Right lung (tissue), 5 donors: ENCODE results near the gene ESYT3. TPM values are rescaled to one million over a fixed set of nuclear protein-coding genes. Genes with fewer than 3 reads are reported as not detected.
"Not testable (repeated sequence)": the region's sequence is repeated elsewhere in the genome, so short reads cannot be mapped to it uniquely, and the experiment has no call there.

Source experiments
- DNase-seq, 2 donors: peaks; one replicate each; pipeline ENCODE4 v3.0.0-alpha.2; 2013
- polyA plus RNA-seq, 5 donors: library from polyadenylated mRNA; unstranded; fragments of 120-200 nt; gene quantifications; one replicate each; pipeline versions ENCODE4 v1.2.1 to v1.2.3, GENCODE V29; 2013; ENCODE audit warnings: inconsistent platforms in 1 of 5, low replicate concordance in 1 of 5; ENCODE audit not compliant: insufficient read length in 5 of 5, insufficient read depth in 1 of 5

The ESYT3 gene
- polyA plus RNA-seq, 5 donors = 23.2 to 39.2 (median 35.4) TPM

DNA sequence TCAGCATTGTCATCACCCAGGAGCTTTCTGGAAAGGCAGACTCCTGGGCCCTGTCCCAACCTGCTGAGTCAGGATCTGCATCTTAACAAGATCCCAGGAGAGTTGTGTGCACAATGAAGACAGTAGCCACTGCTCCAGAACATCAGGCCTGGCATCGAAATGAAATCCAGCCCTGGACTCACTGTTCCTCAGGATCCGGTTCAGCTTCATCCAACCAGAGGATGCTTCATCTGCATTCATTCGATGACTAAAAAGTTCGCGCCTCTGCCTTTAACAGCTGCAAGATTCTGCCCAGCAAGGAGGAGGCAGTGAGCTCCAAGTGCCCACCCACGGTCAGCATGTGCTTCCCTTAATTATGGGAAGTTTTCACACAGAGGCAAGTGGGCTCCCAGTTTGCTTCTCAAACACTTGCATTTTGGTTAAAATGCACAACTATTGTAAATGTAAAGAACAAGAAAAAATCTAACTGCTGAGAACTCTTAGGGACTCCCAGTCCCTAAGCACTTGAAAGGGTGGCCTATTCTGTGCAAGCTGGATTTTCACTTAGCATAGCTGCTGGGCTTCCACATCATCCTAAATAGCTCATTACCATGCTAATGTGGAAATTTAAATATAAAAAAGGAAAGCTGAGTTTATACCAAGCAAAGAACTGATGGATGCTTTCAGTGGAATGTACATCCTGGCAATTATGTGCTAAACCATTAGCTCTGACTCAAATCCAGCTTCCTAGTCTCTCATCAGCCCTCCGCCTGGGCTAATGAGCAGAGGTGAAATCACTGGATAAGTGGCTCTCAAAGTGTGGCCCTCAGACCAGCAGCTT, 25.5 kb upstream of the ESYT3 start:
- DNase-seq = no peak

DNA sequence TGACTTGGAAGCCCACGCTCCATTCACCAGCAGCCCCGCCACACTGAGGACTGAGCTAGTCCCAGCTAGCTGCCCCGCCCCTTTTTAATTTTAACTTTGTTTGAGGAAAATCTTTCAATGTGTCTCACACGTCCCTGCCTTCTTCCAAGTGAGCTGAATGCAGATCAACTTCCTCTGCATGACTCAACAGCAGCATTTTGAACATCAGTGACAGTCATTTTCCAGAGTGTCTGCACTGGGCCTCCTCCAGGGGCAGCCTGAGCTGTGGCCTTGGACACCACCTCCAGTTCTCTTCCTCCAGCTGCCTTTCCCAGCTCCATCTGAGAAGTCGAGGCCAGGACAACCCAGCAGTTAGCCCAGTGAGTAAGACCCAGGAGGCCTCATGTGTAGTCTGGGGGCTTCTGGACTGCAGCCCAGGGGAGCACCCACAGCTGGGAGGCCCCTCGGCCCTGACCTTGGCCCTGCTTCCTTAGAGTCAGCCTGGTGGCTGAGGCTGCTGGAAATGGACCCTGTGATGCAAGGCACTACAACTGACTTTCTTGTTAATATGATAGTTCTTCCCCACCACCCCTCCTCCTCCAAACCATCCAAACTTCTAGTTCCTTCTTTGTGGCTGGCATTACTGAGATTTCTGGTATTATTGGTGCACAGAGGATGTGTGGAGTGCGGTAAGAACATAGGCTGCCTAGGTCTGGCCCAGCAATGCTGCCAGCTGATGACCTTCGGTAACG, 21.4 kb upstream of the ESYT3 start:
- no peak for DNase-seq

DNA sequence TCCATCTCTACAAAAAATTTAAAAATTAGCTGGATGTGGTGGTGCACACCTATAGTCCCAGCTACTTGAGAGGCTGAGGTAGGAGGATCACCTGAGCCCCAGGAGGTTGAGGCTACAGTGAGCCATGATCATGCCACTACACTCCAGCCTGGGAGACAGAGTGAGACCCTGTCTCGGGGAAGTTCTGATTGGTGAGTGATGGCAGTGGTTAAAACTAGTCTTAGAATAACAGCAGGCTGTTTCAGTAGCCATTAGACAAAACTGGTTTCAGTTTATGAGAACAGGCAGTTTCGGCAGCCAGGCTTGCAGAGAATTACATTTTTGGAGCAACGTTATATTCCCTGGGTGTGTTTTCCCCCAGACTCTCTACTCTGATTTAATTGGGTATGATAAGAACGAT, 18.2 kb upstream of the ESYT3 start:
- DNase-seq = not testable (repeated sequence)

DNA sequence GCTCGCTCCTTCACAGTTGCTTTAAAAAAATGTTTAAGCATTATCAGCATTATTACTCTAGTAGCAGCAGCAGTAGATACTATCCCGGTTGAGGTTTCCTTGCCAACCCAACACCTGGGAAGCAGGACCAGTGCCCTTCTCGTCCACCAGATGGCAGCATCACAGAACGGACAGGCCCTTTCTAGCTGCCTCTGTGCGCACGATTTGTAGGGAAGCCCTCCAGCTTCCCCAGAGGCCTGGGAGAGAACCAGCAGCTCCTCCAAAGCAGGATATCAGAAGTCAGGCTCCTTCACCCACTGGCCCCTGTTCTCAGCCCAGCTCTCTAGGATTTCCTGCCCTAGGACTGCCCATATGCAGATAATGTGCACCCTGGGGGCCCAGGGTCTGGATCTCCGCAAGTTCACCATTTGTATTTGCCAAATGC, 16.8 kb upstream of the ESYT3 start:
- DNase-seq = peak; percentile 65 to 72

DNA sequence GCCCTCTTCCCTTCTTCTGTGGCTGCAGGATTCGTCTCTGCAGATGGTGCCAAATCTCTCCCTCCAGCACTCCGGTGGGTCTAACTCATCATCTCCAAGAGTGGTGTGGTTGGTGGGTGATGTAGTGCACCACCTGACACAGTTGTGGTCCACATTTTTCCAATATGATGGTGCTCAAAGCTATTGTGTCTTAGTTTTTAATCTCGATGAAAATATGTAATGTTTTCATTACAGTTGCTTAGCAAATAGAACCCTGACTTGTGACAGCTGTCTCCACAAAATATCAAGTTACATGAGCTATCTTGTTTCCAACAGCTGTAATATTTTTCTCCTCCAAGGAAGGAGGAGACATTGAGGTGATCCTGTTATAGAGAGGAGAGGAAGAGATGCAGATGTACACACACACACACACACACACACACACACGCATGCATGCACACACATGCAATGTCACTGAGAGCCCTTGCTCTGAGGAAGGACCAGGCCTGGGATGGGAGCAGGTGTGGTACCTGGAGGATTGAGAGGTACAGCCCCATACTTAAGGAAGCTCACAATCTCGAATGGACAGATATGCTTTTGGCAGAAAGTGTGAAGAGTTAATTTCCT, 15.7 kb upstream of the ESYT3 start:
- DNase-seq = no peak

DNA sequence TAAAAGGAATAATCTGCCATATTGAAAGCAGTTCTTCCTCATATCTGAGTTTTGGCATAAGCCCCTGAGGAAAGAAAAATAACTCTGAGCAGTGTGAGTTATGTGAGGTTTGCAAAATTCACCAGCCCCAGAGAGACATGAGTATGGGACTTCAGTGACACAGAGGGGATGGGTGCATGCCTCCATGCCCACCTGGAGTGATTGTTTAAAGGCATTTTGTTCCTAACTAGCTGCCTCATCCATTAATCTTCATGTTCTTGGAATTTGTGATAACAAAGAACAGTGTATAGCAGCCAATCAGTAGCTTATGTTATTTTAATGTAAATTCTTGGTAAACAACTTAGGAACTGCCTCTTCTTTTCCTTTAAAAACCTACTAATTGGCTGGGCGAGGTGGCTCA, 11.1 kb upstream of the ESYT3 start:
- no peak for DNase-seq

DNA sequence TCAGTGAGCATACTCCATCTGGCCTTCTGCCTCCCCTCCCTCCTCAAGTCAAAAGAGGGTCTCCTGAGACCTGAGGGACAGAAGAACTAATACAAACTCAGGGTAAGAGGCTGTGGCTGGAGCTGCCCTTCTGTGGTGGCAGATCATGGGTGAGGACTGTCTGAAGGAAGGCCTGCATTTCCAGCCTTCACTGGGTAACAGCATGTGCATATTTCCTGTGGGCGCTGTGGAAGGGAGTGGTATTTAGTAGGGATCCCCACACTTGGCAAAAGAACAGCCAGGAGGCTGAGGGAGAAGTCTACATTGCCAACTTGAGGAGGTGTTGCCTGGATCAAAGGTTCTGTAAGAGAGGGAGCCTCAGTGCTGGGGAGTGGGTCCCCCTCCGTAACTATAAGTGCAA, 10.1 kb upstream of the ESYT3 start:
- no peak for DNase-seq

DNA sequence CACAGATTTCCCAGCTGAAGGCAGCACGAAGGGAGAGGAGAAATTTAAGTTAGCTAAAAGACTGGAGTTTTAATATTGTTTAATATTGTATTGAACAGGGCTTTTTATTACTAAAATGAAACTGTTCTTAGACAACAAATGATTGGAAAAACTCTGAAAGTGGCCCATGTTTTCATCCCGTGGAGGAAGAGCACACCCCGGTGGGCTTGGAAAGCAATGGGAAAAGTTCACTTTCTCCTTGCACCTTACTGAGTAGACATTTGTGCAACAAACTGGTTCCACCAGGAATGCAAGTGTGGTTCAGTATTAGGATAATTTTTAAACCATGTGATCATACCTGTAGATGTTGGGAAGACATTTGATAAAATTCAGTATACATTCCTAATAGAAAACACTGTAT, 8.2 kb upstream of the ESYT3 start:
- no peak for DNase-seq

DNA sequence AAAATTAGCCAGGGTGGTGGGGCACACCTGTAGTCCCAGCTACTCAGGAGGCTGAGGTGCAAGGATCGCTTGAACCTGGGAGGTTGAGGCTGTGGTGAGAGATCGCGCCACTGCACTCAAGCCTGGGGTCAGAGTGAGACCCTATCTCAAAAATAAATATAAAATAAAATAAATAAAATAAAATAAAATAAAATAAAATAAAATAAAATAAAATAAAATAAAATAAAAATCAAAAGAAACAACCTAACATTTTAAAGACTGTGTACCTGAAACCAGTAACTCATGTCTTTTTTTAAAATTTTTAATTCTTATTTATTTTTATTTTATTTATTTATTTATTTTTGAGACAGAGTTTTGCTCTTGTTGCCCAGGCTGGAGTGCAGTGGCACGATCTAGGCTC, 7.7 kb upstream of the ESYT3 start:
- not testable (repeated sequence) for DNase-seq

DNA sequence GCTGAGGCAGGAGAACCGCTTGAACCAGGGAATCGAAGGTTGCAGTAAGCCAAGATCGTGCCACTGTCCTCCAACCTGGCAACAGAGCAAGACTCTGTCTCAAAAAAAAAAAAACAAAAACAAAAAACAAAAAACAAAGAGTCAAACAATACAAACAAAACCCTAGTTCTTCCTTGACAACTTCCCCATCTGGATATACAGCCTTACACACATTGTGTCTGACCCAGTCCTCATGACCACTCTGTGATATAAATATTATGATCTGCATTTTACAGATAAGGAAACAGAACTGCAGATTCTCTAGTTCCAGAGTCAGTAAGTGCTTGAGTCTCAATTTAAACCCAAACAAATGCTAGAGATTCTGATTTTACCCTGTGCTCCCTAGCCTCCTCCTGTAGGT, 4.8 kb upstream of the ESYT3 start:
- no peak for DNase-seq

DNA sequence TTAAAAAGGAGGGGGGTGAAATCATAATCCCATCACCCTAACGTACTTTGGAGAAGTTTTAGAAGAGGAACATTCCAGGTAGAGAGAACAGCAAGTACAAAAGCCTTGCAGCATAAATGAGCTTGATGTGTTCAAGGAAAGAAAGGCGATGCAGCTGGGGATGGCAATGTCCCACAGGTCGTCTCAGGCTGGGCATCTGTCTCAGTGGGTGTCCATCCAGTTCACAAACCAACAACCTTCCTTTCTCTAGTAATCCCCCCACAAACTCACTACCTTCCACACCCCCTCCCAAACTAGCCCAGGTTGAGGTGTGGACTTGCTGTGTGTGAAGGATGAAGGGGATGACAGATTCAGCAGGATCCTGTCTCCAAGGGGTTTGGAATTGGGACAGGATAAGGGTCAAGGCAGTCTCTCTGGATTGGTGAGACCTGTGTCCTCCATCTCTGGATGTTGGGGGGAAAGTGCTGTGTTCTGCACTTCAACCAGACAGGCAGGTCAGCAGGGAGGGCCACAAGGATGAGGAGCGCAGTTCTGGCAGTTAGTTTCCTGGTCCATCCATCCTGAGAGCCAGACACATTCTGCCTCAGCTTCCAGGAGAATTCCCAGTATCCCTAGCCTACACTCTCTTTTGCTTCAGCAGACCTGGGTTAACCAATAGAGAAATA, 1.7 kb upstream of the ESYT3 start:
- DNase-seq = no peak

DNA sequence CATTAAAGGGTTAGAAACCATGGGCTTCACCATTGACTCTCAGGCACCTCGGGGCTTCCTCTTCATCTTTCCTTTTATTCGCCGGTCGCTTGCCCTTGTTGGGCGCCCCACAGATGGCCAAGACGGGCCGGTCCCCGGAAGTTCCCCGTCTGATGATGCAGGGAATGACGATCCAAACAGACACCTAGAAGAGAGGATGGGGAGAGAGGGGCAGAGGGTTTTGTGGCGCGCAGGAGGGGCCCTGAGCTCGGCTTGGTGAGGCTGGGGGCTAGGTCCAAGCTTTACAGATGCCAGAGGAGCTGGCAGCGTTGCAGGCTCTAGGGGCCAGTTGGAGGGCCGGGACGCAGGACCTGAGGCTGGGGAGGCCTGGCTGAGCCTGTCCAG, 532 bp upstream of the ESYT3 start:
- no peak for DNase-seq

DNA sequence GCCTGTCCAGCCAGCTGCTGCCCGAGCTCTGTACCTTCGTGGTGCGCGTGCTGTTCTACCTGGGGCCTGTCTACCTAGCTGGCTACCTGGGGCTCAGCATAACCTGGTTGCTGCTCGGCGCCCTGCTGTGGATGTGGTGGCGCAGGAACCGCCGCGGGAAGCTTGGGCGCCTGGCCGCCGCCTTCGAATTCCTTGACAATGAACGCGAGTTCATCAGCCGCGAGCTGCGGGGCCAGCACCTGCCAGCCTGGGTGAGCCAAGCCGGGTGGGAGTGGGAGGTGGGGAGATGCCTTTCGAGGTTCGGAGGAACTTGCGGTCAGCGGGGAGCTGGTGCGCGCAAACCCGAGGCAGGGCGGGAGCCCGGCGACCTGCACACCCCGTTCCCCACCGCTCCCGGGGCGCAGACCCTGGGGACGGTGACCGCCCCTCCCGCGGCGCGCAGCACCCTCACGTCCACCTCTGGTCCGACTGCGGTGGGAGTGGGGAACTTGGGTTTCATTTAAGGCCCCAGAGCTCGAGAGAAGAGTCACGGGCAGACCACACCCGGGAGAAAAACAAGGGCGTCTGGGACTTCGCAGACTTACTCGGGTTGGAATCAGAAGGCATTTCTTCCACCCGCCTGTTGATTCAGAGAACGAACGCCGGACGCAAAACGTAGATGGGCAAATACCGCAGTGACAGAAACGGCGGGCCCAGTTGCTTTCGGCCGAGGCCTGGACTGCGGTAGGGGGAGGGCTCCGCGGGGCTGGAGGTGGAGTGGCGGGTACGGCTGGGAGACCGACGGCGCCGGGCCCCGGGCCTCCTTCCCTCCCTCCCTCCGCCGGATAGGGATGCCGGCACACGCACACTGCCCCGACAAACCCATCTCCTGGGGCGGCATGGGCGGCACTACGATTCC, 708 bp downstream of the ESYT3 start:
- DNase-seq = no peak

DNA sequence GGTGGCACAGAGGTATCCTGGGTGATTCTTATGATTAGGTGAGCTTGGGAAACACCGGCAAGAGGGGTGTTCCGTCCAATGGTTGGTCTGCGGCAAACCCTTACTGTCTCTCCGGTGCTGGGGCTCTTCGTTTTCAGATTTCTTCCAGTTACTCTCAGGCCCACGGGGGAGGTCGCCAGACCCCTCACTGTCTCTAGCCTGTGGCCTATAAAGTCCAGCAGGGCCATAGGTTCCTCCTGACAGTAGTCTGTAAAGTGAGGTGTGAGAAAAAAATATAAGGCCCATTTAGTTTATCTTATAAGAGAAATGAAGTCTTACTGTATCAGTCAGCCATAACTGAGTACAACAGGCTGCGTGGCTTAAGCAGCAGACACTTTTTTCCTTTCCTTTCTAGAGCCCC, 1.4 kb downstream of the ESYT3 start:
- DNase-seq = no peak

DNA sequence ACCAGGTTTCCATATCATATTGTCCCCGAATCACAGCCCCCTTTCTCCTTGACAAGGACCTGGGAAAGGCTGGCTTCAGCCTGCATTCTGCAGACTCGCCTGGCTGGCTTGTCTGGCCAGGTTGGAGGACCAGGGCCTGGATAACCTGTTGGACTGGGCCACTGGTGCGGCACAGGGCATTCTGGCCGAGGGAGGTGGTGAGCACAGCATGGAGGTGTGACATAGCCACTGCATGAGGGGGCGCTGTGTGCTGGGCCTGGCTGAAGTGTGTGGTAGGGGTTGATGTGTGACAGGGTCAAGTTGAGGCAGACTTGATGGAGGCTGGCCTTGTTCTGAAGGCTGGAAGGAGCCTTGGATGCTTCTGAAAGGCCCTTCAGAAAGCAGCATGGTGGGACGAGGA, 2.9 kb downstream of the ESYT3 start:
- DNase-seq = no peak

DNA sequence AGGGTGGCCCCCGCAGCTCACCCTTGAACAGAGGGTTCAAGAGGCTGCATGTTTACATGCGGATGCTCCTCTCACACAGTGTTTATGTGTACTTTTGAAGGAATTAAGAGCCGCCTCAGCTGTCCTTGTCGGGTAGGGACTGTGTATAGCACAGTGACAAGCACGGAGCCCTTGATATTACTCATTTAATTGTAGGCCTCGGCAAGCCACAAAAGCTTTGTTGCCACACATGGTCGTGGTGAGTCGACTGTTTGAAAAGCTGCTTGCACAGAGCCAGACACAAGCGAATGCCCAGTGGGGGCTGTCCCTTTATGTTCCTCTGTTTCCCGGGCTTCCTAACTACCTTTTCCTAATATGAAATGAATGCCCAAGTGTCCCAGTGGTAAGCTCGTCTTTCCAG, 4.5 kb downstream of the ESYT3 start:
- no peak for DNase-seq

DNA sequence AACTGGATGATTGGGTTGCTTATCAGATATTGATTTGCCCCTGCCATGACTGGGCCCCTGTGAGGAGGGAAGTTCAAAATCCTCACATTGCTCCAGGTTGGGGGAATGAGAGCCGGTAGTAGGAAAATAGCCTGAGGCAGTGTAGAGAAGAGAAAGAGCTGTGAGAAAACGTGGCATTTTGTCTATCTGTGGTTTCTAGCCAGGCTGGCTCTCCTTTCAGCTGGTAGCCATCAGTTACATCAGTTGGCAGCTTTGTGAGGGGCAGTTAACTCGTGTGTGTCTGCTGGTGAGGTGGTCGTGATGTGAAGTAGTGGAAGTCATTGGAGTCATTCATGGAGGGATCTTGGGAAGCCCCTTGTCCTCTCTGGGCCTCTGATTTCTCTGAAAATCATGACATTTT, 5.2 kb downstream of the ESYT3 start:
- DNase-seq = no peak

DNA sequence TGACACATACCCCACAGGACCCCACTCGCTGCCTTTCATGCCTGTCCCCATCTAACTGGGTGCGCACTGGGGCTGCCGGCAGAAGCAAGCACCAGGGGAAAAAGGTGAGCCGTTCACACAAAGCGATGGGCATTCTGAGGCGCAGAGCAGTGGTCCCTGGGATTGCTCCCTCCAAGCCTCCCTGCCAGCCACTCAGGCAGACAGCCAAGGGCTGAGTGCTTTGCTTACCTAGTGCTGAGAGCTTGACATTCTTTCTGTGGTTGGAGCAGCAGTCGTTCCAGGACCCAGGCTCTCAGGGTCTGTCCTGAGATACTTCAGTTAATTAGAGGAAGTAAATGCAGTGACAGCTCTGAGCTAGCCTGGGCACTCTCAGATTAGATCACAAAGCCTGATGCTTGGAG, 5.7 kb downstream of the ESYT3 start:
- DNase-seq = peak; percentile 67 to 74

DNA sequence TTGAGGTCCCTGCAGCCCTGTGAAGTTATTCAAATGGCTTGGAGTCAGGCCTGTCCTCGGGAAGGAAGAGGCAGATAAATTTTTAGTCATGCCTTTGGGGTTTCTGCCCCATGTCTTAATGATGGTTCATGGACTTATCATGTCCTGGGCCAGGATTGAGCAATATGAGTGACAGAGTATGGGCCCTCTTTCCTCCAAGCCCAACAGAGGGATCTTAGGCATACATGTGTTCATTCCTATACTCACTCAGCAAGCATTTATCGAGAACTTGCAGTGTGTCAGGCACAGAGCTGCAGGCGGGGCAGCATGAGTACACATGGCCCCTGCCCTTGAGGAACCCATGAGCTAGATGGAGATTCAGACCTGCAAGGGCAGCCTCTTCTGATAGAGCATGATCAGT, 6.2 kb downstream of the ESYT3 start:
- no peak for DNase-seq

DNA sequence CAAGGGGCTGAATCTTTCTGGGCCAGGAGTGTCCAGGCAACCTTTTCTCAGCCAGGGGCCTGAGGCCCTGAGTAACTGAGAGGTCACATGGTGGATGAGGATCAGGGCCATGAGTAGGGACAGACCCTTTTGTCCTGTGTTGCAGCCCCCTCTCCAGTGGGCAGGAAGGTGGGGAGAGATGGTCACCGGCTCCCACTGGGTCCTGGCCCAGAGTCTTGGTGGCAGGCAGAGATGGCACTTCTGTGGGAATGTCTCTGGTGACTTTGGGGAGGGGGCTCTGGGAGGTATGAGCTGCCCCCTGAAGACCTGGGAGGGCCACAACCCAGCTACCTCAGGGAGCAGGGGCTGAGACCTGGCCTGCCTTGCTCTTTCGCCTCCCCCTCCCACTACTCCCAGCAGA, 6.8 kb downstream of the ESYT3 start:
- no peak for DNase-seq

DNA sequence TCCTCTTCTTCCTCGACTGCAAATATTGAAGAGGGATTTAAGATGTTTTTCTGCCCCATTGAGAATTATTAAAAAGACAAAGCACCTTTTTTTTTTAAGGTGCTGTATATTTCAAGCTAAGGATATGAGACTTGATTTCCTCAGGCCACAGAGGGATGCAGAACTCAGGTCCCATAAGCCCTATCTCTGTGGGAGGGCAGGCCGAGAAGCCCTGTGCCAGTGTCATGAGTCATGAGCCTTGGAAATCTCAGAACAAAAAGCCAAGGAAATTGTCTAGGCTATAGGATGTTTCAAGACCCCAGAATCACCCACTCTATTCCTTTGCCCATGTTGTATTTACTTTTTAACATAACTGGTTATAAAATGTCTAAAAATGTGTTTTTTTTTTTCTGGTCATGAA, 7.3 kb downstream of the ESYT3 start:
- no peak for DNase-seq
